HUES6 (cell line): ENCODE data around the gene PIWIL1.

ENCODE experiments used
- H3K27ac ChIP-seq: 2 replicates; pipeline ENCODE4 v1.7.0; 2013; ENCODE audit warnings: low read depth, mild to moderate bottlenecking, low read length, inconsistent platforms
- H3K27me3 ChIP-seq: 2 replicates; pipeline ENCODE4 v1.6.1; 2013; ENCODE audit warnings: low read length; ENCODE audit not compliant: control insufficient read depth, insufficient read depth
- H3K36me3 ChIP-seq: 2 replicates; pipeline ENCODE4 v1.6.1; 2013; ENCODE audit warnings: low read length; ENCODE audit not compliant: control insufficient read depth, insufficient read depth
- H3K4me1 ChIP-seq: 2 replicates; pipeline ENCODE4 v1.6.1; 2013; ENCODE audit warnings: low read length; ENCODE audit not compliant: control insufficient read depth, insufficient read depth
- H3K4me3 ChIP-seq: 2 replicates; pipeline ENCODE4 v1.5.1; 2013; ENCODE audit warnings: low read depth, low read length
- H3K9ac ChIP-seq: one replicate; pipeline ENCODE4 v1.6.1; 2013; ENCODE audit warnings: mild to moderate bottlenecking, low read length
- H3K9me3 ChIP-seq: 2 replicates; pipeline ENCODE4 v1.6.1; 2013; ENCODE audit warnings: low read depth, low read length; ENCODE audit not compliant: control insufficient read depth, insufficient read depth

The PIWIL1 gene

GRCh38 chr12:130405332-130405731 is 67.6 kb downstream of the PIWIL1 start:
- Histone ChIP-seq H3K27me3 (no peaks in the 10 kb centered on the region), H3K36me3 (no peaks in the 10 kb centered on the region), H3K27ac (no peak overlapping the region), H3K9ac (no peak overlapping the region), H3K4me3 (no peak overlapping the region), H3K4me1 (peaks cover 5% of the 10 kb centered on the region; the same call in 1 of the 2 replicates), H3K9me3 (no peaks in the 10 kb centered on the region)

GRCh38 chr12:130412384-130412783 is 74.7 kb downstream of the PIWIL1 start:
- Histone ChIP-seq H3K9ac (no peak overlapping the region), H3K36me3 (no peaks in the 10 kb centered on the region), H3K9me3 (no peaks in the 10 kb centered on the region), H3K27ac (no peak overlapping the region), H3K27me3 (peaks cover 7% of the 10 kb centered on the region; the same call in 1 of the 2 replicates), H3K4me1 (no peaks in the 10 kb centered on the region), H3K4me3 (no peak overlapping the region)

- H3K9ac ChIP-seq: no peak overlapping the region
- no peaks in the 10 kb centered on the region for H3K4me1 ChIP-seq
- no peak overlapping the region for H3K4me3 ChIP-seq
- peaks cover 7% of the 10 kb centered on the region; the same call in 1 of the 2 replicates for H3K27me3 ChIP-seq
- H3K36me3 ChIP-seq: no peaks in the 10 kb centered on the region
- no peak overlapping the region for H3K27ac ChIP-seq
- no peaks in the 10 kb centered on the region for H3K9me3 ChIP-seq
Measured at GRCh38 chr12:130413909-130414308, 76.2 kb downstream of the PIWIL1 start.

- no peaks in the 10 kb centered on the region for H3K4me1 ChIP-seq
- H3K27me3 ChIP-seq: peaks cover 7% of the 10 kb centered on the region; the same call in 1 of the 2 replicates
- H3K9me3 ChIP-seq: no peaks in the 10 kb centered on the region
- no peak overlapping the region for H3K9ac ChIP-seq
- no peaks in the 10 kb centered on the region for H3K36me3 ChIP-seq
- H3K4me3 ChIP-seq: no peak overlapping the region
- no peak overlapping the region for H3K27ac ChIP-seq
Measured at GRCh38 chr12:130414381-130414780, 76.7 kb downstream of the PIWIL1 start.

- H3K9ac ChIP-seq: no peak overlapping the region
- H3K36me3 ChIP-seq: no peaks in the 10 kb centered on the region
- H3K9me3 ChIP-seq: no peaks in the 10 kb centered on the region
- no peaks in the 10 kb centered on the region for H3K4me1 ChIP-seq
- peaks cover 7% of the 10 kb centered on the region; the same call in 1 of the 2 replicates for H3K27me3 ChIP-seq
- no peak overlapping the region for H3K4me3 ChIP-seq
- no peak overlapping the region for H3K27ac ChIP-seq
Measured at GRCh38 chr12:130418251-130418650, 80.6 kb downstream of the PIWIL1 start.

- Histone ChIP-seq H3K4me3 (no peak overlapping the region), H3K36me3 (no peaks in the 10 kb centered on the region), H3K9ac (no peak overlapping the region), H3K27me3 (peaks cover 1% of the 10 kb centered on the region; the same call in 1 of the 2 replicates), H3K4me1 (no peaks in the 10 kb centered on the region), H3K9me3 (no peaks in the 10 kb centered on the region), H3K27ac (no peak overlapping the region)
Measured at GRCh38 chr12:130419116-130419515, 81.4 kb downstream of the PIWIL1 start.

- no peaks in the 10 kb centered on the region for H3K27me3 ChIP-seq
- no peaks in the 10 kb centered on the region for H3K9me3 ChIP-seq
- no peaks in the 10 kb centered on the region for H3K4me1 ChIP-seq
- H3K4me3 ChIP-seq: no peak overlapping the region
- no peak overlapping the region for H3K9ac ChIP-seq
- H3K36me3 ChIP-seq: no peaks in the 10 kb centered on the region
- H3K27ac ChIP-seq: no peak overlapping the region
Measured at GRCh38 chr12:130420071-130420470, 82.4 kb downstream of the PIWIL1 start.

- Histone ChIP-seq H3K4me1 (no peaks in the 10 kb centered on the region), H3K36me3 (no peaks in the 10 kb centered on the region), H3K27me3 (no peaks in the 10 kb centered on the region), H3K27ac (no peak overlapping the region), H3K4me3 (no peak overlapping the region), H3K9me3 (no peaks in the 10 kb centered on the region), H3K9ac (no peak overlapping the region)
Measured at GRCh38 chr12:130421896-130422295, 84.2 kb downstream of the PIWIL1 start.
